HG03095 (cell line): ENCODE results near the gene CHERP.
A peak's percentile ranks its signal among the peaks of the same experiment; 100 is the strongest.

Experiments
- ATAC-seq: cut with Tn5 transposase; IDR thresholded peaks from one replicate; pipeline ENCODE4 v1.9.1; 2021; ENCODE audit warnings: moderate library complexity; ENCODE audit not compliant: unreplicated experiment

Gene CHERP, protein sequence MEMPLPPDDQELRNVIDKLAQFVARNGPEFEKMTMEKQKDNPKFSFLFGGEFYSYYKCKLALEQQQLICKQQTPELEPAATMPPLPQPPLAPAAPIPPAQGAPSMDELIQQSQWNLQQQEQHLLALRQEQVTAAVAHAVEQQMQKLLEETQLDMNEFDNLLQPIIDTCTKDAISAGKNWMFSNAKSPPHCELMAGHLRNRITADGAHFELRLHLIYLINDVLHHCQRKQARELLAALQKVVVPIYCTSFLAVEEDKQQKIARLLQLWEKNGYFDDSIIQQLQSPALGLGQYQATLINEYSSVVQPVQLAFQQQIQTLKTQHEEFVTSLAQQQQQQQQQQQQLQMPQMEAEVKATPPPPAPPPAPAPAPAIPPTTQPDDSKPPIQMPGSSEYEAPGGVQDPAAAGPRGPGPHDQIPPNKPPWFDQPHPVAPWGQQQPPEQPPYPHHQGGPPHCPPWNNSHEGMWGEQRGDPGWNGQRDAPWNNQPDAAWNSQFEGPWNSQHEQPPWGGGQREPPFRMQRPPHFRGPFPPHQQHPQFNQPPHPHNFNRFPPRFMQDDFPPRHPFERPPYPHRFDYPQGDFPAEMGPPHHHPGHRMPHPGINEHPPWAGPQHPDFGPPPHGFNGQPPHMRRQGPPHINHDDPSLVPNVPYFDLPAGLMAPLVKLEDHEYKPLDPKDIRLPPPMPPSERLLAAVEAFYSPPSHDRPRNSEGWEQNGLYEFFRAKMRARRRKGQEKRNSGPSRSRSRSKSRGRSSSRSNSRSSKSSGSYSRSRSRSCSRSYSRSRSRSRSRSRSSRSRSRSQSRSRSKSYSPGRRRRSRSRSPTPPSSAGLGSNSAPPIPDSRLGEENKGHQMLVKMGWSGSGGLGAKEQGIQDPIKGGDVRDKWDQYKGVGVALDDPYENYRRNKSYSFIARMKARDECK

DNA sequence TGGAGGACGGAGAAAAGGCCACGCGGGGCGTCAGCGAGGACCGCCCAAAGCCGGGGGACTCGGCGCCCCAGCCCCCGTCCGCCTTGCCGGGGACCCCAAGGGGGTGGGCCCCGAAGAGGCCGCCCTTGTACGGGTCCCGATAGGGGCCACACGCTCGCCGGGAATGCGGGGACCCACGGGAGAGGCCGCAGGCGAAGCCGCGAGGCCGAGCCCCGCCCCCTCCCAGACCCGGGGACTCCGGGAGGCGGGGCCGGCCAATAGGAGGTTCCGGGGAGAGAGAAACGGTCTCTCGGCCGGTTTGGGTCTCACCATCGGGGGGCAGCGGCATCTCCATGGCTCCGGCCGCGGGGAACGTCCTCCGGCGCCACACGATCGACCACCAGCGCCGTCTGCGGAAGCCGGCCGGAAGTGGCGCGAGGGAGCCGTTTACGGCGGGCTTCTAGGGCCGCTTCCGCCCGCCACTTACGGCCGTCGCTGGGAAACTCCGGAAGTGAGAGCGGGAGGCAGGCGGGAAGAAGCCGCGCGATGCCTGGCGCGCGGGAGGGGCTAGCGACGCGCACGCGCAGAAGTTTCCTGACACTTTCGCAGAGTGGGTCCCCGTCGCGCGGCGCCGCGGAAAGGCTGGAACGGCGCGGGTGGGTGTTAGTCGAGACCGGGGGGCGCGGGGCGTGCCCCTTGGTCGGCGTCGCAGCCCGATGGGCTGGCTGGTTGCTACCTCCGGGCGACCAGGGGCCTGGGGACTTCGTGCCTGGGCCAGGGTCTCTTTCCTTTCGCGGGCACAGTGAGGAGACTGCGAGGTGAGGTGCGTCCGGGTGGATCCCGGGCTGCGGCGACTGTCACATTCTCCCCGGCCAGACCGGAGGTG is at the start of gene CHERP:
Gene CHERP (minus strand): TSS at position 393 of the 865 bp plus-strand sequence. CDS start 59 bp downstream, at position 334.
- peak; percentile 55 for ATAC-seq

DNA sequence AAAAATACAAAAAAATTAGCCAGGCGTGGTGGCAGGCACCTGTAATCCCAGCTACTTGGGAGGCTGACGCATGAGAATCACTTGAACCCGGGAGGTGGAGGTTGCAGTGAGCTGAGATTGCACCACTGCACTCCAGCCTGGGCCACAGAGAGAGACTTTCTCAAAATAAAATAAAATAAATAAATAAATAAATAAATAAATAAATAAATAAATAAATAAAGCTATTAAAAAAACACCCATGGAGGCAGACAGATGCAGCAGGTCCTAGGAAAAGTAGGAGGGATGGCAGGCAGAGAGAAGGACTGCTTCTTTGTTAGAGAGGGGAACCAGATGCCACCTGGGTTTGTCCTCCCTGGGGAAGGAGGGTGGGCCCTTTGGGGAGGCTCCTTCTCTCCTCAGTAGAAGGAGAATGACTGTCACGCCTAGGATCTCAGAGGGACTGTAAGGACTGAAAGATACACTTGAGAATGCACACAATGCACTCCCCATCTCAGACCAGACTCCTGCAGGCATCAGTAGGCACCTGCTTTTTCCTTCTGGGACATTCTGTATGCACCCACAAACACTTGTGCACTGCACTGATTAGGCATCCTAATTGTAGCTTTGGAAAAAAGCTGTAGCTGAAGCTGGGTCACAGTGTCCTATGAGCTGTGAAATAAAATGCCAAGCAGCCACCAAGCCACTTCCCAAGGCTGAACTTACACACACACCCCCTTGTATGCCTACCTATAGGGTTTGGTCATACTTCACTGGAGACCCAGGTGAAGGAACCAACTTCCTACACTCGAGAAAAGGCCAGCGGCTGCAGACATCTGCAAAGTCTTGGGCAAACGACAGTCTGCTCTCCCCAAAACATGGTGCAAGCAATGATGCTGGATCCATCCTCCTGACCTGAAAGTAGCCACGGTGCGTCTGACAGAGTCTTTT is 48.9 kb upstream of the CHERP start:
- no peak for ATAC-seq

DNA sequence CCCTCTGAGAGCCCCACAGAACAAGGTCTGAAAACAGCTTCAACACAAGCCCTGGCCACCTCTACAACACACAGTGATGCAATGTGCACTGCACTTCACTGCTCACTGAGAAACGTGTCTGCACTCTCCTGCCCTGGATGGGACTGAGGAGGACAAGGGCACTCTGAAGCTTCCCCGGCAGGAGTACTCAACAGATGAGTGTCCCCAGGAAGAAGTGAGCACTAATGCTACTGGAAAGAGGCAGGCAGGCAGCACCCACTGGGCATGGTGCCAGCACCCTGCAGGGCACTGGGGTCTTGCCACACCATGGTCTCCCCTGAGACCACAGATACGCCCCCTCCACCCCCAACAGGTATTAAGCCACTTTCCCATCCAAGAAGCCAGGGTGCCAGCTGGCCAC is 47.7 kb upstream of the CHERP start:
- ATAC-seq, result no peak

DNA sequence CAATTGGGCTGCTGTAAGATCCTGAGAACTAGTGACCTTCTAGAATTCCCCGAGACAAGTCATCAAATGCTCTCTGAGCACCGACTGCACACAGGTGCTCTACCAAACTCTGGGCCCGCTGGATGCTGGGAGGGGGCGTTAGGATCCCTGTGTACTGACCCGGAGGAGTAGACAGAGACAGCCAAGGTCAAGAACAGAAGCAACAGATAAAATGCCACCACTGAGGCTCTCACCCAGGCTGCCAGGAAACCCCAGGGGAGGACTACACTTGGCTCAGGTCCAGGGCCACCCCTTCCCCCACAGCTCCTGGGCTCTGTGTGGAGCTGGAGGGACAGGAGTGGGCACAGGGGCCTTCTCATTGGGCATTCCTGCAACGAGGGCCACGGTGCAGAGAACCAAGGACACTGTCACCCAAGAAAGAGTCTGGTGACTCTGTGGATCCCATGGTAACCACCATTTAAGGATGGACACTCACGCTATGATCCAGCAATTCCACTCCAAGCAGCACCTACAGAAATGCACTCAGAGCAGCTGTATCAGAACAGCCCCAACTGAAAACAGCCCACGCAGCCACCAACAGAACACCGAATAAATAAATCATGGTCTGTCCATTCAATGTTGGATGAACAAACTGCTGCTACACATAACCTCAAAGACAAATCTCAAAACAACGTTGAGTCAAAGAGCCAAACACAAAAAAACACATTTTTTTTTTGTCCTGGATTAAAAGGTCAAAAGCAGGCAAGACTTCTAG is 46.8 kb upstream of the CHERP start:
- peak; percentile 6 for ATAC-seq

DNA sequence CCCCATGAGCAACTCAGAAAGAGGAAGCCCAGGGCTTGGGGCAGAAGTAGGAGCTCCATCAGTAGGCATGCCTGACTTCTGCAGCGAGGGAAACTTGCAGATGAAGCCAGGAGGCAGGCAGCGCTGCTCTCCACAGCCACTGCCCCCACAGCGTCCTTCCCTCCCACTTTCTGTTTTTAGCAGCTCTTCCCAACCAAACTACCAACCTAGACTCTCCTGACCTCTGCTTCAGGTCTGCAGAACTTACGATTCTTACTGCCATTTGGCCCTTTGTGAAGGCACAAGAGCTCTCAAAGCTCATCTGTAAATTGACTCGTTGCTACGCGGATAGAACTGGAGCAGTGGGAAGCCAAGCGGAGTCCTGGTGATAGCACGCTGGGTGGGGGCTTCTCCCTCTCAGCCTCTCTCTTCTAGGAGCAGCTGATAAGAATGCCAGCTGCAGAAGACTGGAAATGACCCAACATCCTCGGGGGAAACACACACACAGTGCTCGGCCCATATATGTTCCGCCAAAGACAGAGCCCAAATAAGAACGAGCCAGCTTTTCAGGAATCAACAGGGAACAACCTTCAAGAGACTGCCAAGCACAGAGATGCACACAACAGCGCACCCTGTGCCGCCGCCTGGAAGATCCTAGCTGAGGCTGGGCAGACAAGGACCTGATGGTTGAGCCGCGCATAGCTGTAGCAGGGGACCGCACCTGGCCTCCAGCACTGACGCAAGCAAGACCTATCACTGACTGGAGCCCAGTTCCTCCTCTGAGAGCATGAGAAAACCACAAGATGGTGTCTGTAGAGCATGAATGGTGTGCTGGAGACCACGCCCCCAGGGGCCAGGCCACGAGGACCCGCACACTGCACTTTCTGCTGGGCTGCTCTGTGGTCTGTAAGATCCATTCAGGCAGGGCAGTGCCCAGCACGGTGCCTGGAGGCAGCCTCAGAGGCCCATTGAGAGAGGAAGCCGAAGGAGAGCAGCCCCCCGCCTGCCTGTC is 45.9 kb upstream of the CHERP start:
- peak; percentile 40 for ATAC-seq

DNA sequence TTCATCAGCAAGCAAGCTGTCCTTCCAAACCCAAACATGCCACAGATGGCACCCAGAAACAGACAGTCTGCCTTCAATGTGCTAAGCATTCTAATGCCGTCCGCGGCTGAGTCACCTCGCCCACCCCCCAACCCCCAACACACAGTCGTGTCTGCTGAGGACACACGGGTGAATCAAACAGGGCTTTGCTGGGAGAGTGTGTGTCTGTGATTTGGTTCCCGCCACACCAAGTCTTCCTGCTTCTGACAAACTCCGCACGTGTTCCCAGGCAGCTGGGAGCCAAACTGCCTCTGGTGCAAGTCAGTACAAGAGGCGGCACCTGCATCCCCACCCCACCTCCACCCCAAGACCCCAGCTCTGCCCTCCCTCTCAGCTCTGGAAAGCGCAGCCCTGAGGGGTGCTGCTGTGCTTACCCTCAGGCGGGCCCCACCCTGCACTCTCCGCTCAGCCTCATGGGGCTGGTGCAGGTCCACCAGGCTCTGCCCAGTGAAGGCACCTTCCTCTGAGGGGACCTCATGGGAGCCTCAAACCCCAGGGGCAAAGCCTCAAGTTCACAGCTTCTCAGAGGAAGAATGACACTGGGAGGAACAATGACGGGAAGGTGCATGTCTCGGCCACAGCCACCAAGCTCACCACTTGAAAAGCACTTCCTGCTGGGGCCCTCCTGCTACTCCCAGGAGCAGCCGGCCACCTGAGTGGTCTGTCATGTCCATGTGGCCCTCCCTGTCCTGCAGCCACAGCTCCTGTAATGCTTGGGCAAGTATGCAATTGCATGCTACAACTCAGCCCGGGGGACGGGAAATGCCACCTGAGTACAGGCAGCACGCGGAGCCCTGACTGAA is 45.0 kb upstream of the CHERP start:
- ATAC-seq, result no peak

DNA sequence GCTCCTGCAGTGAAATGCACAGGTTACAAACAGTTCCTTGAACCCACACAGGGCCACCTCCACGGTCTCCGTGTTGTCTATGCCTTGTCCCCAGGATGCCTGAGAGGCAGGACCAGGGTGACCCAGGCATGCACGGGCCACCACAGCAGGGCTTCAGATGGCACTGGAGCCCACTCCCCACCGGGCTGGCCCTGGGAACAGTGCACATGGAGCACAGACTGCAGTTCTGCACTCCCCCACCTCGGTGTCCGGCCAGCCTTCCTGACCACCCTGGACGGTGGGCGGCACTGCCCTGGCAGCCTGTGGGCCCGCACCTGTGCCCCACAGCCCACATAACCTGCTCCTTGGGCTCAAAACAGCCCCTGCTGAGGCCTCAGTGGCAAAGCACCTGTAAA is 44.2 kb upstream of the CHERP start:
- ATAC-seq, result no peak

DNA sequence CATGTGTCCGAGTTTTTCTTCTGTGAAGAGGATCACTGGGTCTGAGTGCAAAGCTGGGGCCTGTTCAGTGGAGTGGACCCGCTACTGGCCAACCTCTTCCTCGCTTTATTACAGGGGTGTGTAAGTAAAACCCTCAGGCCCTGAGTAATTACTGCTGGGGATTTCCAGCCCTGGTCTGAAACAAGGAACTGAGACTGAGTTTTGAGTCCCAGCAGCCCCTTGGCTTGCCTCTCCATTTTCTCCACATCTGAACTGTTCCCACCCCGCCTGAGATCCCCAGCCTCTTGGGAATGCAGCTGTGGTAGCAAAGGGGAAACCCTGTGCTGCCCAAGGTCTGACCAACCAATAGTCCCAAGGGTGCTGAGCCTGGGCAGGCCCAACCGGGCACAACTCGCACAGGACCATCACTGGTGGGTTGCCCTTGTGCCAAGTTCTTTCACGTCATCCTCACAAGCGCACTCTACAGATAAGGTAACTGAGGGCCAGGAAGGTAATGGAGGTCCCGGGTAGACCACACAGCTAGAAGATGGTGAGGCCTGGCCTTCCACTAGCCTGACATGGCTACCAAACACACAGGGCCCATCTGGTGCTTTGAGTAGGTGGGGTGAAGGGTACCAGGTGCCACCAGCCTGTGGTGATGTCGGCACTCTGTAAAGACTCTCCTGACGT is 43.7 kb upstream of the CHERP start:
- ATAC-seq, result peak; percentile 30

DNA sequence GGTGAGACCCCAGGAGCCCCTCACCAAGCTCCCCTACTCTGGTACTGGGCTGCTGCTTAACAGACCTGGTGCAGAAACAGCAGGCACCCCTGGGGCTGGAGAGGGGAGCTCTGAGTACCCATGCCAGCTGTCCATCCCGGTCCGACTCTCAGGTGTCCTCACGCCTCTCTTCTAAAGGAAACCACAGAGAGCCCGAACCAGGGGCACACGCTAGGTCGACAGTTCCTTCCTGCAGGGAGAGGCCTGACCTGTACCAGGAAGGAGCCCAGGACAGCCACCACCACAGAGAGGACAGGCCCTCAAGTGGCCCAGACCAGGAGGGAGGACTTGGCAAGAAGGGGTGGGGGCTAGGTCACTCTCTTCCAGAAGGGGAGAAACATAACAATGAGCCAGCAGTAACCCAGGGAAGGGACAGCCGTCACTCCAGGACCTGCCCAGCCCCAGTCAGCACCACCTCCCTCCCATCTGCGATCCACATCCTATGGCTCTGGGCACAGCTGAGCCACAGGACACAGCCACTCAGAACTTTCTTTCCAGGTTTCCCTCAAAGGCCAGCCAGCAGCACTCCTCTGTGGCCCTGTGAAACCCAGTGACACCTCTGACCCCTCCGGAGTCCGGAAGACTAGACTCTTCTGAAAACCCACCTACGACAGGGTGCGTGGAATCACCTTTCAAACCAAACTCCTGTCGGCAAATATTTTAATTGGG is 43.0 kb upstream of the CHERP start:
- ATAC-seq, result no peak

DNA sequence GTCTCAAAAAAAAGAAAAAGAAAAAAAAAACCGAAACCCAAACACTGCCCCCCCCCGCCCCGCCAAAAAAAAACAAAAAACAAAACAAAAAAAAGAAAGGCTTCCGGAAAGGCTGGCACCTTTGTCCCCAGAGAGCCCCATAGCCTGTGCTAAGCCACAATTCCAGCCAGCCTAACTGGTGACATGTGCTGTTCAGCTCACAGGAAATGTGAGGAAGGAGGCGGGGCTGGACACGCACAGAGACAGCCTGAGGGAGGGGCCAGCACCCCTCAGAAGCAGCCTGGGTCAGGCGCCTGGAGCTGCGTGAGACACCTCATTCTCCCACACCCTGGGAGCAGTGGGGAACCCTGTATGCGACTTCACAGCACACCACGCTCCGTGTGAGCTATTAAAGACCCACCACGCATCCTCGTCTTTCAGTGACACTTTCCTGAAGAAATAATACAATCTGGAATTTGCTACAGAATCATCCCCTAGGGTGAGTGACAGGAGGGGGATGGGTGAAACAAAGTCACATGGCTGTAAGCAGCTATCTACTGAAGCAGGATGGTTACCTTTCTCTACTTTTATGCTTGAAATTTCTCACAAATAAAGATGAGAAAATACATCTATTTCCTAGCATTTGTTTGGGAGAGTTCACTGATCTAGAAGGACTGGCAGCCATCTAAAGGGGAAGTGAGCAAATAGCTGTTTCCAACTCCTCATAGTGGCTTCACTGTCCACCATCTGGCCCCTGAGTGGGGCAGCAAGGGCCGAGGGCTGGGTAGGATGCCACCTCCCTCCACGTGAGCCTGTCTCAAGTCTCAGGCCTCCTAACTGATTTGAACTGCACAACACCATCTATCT is 42.2 kb upstream of the CHERP start:
- ATAC-seq, result peak; percentile 36

DNA sequence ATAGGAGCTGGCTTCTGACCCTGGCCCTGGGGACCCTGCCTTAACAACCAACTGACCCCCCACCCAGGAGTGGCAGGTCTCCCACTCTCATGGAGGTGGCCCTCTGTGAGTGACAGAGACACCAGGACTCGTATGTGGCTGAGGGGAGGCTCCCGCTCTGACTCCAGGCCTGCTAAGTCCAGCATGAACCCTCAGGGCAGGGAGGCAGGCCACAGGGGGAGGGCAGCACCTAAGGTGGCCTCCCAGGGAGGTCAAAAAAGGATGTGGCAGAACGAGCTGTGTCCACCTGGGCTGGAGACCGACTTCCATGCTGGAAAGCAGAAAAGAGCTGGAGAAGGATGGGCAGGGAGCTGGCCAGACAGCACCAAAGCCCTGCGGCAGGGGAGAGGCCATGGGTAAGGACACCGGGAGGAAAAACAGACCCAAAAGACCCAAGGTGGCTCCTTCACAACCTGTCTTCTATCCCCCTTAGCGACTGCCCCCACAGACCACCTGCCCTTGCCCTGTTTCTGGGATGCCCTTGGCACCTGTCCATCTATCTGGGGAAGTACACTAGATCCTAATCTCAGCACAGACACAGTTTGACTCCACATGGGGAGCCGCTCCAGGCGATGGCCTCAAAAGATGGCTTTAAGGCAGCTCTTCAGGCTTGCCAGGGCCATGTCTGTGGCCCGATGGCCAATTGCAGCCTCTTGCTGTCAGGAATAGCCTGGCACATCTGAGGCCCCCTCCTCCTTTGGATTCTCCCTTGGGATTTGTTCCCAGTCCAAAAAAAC is 40.4 kb upstream of the CHERP start:
- ATAC-seq, result no peak

DNA sequence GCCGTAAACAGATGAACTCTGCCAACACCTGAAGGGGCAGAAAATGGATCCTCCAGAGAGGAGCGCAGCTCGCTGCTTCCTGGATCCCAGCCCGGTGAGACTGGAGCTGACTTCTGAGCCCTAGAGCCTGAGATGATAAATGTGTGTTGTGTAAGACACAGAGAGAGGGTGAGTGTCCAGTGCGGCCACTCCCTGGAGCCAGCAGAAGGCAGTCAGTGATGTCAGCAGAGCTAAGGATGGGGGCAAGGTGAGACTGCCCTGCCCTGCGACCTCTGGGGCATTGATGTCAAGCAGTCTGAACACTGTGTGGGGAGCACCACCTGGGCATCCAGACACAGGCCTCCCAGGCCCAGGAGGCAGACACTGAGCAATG is 39.7 kb upstream of the CHERP start:
- no peak for ATAC-seq

DNA sequence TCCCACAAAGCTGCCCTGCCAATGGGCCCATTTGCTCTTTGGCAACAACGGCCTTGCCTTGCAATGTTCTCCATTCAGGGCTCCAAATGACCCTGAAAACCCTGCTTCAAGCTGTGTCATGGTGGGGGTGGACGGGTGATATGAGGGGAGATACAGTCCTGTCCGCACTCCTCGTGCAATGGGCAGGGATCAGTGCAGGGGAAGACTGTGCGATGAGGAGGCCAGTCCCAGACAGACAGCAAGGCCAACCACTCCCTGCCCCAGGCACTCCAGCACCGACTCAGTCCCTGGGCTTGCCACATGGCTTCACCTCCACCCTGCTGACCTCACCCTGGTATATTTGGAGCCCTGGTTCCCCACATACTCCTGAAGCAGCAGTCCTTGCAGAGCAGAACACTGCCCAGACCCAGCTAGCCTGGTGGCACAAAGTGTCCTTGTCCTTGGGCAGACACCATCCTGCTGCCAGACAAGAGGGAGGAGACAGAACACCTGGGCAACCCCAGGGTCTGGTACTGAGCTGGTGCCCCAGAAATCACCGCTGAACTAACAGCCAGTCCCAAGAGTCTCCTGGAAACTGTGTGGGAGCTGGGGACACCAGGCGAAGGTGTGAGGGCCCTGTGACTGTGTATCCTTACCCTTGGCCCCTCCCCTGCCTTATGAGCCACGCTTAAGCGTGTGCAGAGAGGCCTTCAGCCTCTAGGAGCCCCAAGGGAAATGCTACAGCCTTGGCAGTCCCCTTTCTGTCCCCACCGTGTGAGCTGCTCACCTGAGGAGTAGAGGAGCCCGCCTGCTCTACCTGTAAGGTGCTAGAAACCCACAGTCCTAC is 39.1 kb upstream of the CHERP start:
- no peak for ATAC-seq
